Panc1 (cell line): ENCODE measurements around the gene TNNI3K. TPM values are rescaled to one million over a fixed set of nuclear protein-coding genes. Genes with fewer than 3 reads are reported as not detected.
"Not testable (repeated sequence)": the region's sequence is repeated elsewhere in the genome, so short reads cannot be mapped to it uniquely, and the experiment has no call there.

Source experiments
- ATAC-seq: fragments of 200-7000 bp; cut with Tn5 transposase; 2 replicates; pipeline ENCODE4 v1.9.1; 2020; ENCODE audit warnings: mild to moderate bottlenecking, moderate library complexity
- BruUV-seq: library from RNA; stranded (reverse); fragments of 400-500 nt; replicated peaks from 2 replicates; lab custom pipeline; 2021; lab: Mats Ljungman, UMichigan
- CTCF ChIA-PET: fragments of 300-600 bp; sonication (Branson Sonifier 250); formaldehyde crosslinking; loops from one replicate; lab custom pipeline; 2022; ENCODE audit warnings: antibody characterized with exemption; lab: Charles Lee
- POLR2A ChIA-PET: fragments of 300-600 bp; sonication (Branson Sonifier 250); formaldehyde crosslinking; loops from one replicate; lab custom pipeline; 2022; ENCODE audit warnings: antibody characterized with exemption; lab: Charles Lee
- DNase-seq: peaks from one replicate; pipeline ENCODE4 v3.0.0-alpha.2; 2010; ENCODE audit warnings: low read depth, low spot score
- H3K27ac ChIP-seq: 2 replicates; pipeline ENCODE4 v1.5.1; 2011; ENCODE audit warnings: mild to moderate bottlenecking, low read length, inconsistent platforms
- H3K27me3 ChIP-seq: fragments of 200-500 bp; sonication (Bioruptor generic); 2 replicates; pipeline ENCODE4 v1.6.0; 2014; ENCODE audit warnings: low read length, inconsistent platforms; ENCODE audit not compliant: control insufficient read depth, insufficient read depth
- H3K36me3 ChIP-seq: fragments of 200-500 bp; sonication (Bioruptor generic); 2 replicates; pipeline ENCODE4 v1.5.1; 2014; ENCODE audit warnings: inconsistent platforms, mild to moderate bottlenecking, low read length, moderate library complexity; ENCODE audit not compliant: control insufficient read depth, insufficient read depth
- H3K4me1 ChIP-seq: 2 replicates; pipeline ENCODE4 v1.5.1; 2011; ENCODE audit warnings: inconsistent platforms, mild to moderate bottlenecking, low read length, moderate library complexity; ENCODE audit not compliant: control insufficient read depth, insufficient read depth
- H3K4me3 ChIP-seq, 2 experiments: 2 replicates each; pipeline ENCODE4 v1.5.1; 2011 to 2012; ENCODE audit warnings: low read depth in 2 of 2, low read length in 2 of 2, mild to moderate bottlenecking in 2 of 2, inconsistent platforms in 1 of 2, moderate library complexity in 1 of 2
- H3K9me3 ChIP-seq: fragments of 200-500 bp; sonication (Bioruptor generic); 2 replicates; pipeline ENCODE4 v1.5.1; 2014; ENCODE audit warnings: low read depth, mild to moderate bottlenecking, inconsistent platforms, low read length, moderate library complexity; ENCODE audit not compliant: control insufficient read depth, insufficient read depth
- CTCF ChIP-seq: fragments of 450-650 bp; IDR thresholded peaks from 2 replicates; pipeline ENCODE4 v1.5.1; 2017; ENCODE audit warnings: mild to moderate bottlenecking
- POLR2AphosphoS5 ChIP-seq: IDR thresholded peaks from 2 replicates; pipeline ENCODE4 v1.6.1; 2012; ENCODE audit warnings: mild to moderate bottlenecking, low read depth, low read length, moderate library complexity
- REST ChIP-seq, 2 experiments: IDR thresholded peaks; 2 replicates each; pipeline ENCODE4 v1.6.1; 2011 to 2012; ENCODE audit warnings: low read depth in 2 of 2, control low read depth in 1 of 2, low read length in 1 of 2, mild to moderate bottlenecking in 1 of 2, moderate library complexity in 1 of 2; ENCODE audit not compliant: insufficient read depth in 1 of 2
- SIN3A ChIP-seq: IDR thresholded peaks from 2 replicates; pipeline ENCODE4 v1.6.1; 2012; ENCODE audit warnings: low read depth, mild to moderate bottlenecking, low read length, moderate library complexity, borderline replicate concordance; ENCODE audit not compliant: insufficient read depth
- TCF7L2 ChIP-seq: IDR thresholded peaks from 2 replicates; pipeline ENCODE4 v1.6.1; 2011; ENCODE audit warnings: mild to moderate bottlenecking, low read depth, low read length, inconsistent platforms
- in situ Hi-C: cut with HindIII; loops from 2 replicates; pipeline ENCODE4 v1.10.0; 2016; ENCODE audit warnings: low sequenced_read_pairs, low pct_unique_long_range_greater_than_20kb
- intact Hi-C: fragments of 100-400 bp; cut with micrococcal nuclease; formaldehyde crosslinking; loops from one replicate; pipeline ENCODE4 v1.10.0; 2022; ENCODE audit not compliant: unreplicated experiment
- total RNA-seq: library from RNA; stranded (reverse); gene quantifications from one replicate; pipeline ENCODE4 v1.2.1, GENCODE V29; 2021; ENCODE audit not compliant: unreplicated experiment

Gene TNNI3K
- total RNA-seq, 1 experiment from 2014 or later: not detected

GRCh38 chr1:74246315-74246714 lies 11.1 kb downstream of the TNNI3K start:
- DNase-seq (no peak), ATAC-seq (no peak)
- Histone ChIP-seq H3K27ac (no peak overlapping the region), H3K27me3 (no peaks in the 10 kb centered on the region), H3K4me1 (no peaks in the 10 kb centered on the region), H3K4me3 (no peak overlapping the region), H3K9me3 (no peaks in the 10 kb centered on the region), H3K36me3 (no peaks in the 10 kb centered on the region)
- no peak for TF ChIP-seq CTCF
- no peak for TF ChIP-seq POLR2AphosphoS5
- no peak for TF ChIP-seq SIN3A
- no peak for TF ChIP-seq TCF7L2
- no peak for TF ChIP-seq REST (IDR thresholded peaks at IDR 0.05; ENCODE audit: insufficient read depth in 1 of 2, low read depth in 2 of 2, low read length in 1 of 2)
- POLR2A ChIA-PET: no interaction called here
- in situ Hi-C loops: no loop called here
- intact Hi-C loops: no loop called here
- CTCF ChIA-PET: no interaction called here
- no TSS peak for BruUV-seq

GRCh38 chr1:74247881-74248528 lies 12.8 kb downstream of the TNNI3K start:
- no peaks in the 10 kb centered on the region for H3K9me3 ChIP-seq
- in situ Hi-C loops (no loop called here), intact Hi-C loops (no loop called here)
- CTCF ChIA-PET: no interaction called here
- H3K4me1 ChIP-seq: no peaks in the 10 kb centered on the region
- no peak for ATAC-seq
- POLR2A ChIA-PET: no interaction called here
- no peak for DNase-seq
- TF ChIP-seq TCF7L2 (no peak), REST (IDR thresholded peaks at IDR 0.05; ENCODE audit: insufficient read depth in 1 of 2, low read depth in 2 of 2, low read length in 1 of 2) (no peak), CTCF (no peak), POLR2AphosphoS5 (no peak), SIN3A (no peak)
- H3K27ac ChIP-seq: no peak overlapping the region
- H3K4me3 ChIP-seq: no peak overlapping the region
- no peaks in the 10 kb centered on the region for H3K27me3 ChIP-seq
- H3K36me3 ChIP-seq: no peaks in the 10 kb centered on the region
- BruUV-seq: no TSS peak

- H3K27me3 ChIP-seq, DNase-seq, H3K4me3 ChIP-seq, intact Hi-C loops, ATAC-seq, BruUV-seq, in situ Hi-C loops, H3K4me1 ChIP-seq, CTCF ChIA-PET, H3K36me3 ChIP-seq, H3K9me3 ChIP-seq, POLR2A ChIA-PET, H3K27ac ChIP-seq: not testable (repeated sequence)
These were observed 18.1 kb downstream of the TNNI3K start for GRCh38 chr1:74253243-74253824.
